HEK293 (cell line): ENCODE results near the gene CRYAB.

Source experiments
- CTCF ChIA-PET: fragments of 350-600 bp; formaldehyde crosslinking; extraction: SDS; loops from one replicate; lab custom pipeline; 2021; ENCODE audit warnings: antibody characterized with exemption; lab: Yijun Ruan, JAX
- POLR2A ChIA-PET: fragments of 300-600 bp; formaldehyde crosslinking; extraction: SDS; loops from one replicate; lab custom pipeline; 2020; ENCODE audit warnings: antibody characterized with exemption, inconsistent platforms; lab: Yijun Ruan, JAX
- H3K27ac ChIP-seq: fragments of 200-500 bp; sonication (Bioruptor generic); 2 replicates; pipeline ENCODE4 v1.5.1; 2014; ENCODE audit warnings: low read depth, low read length, control low read depth, inconsistent platforms; ENCODE audit errors: extremely low read depth
- H3K36me3 ChIP-seq, 2 experiments: fragments of 200-500 bp in 1 of 2; sonication (Bioruptor generic) in 1 of 2; 1 replicate in 1 of 2; 2 replicates in 1 of 2; pipeline ENCODE4 v1.5.1; 2014 to 2017; ENCODE audit warnings: inconsistent platforms in 2 of 2, low read length in 2 of 2; ENCODE audit not compliant: control insufficient read depth in 2 of 2, insufficient read depth in 1 of 2
- H3K4me1 ChIP-seq: fragments of 200-500 bp; sonication (Bioruptor generic); 2 replicates; pipeline ENCODE4 v1.5.1; 2014; ENCODE audit warnings: mild to moderate bottlenecking, low read length, inconsistent platforms; ENCODE audit not compliant: control insufficient read depth, insufficient read depth
- H3K4me3 ChIP-seq: 2 replicates; pipeline ENCODE4 v1.5.1; 2011; ENCODE audit warnings: low read depth, mild to moderate bottlenecking, control low read depth, low read length, moderate library complexity
- H3K9me3 ChIP-seq: fragments of 200-500 bp; sonication (Bioruptor generic); 2 replicates; pipeline ENCODE4 v1.5.1; 2014; ENCODE audit warnings: low read depth, low read length, inconsistent platforms; ENCODE audit not compliant: control insufficient read depth, insufficient read depth
- EGR2 ChIP-seq: fragments of 450-650 bp; formaldehyde crosslinking; IDR thresholded peaks from 2 replicates; pipeline ENCODE4 v1.5.1; 2016; ENCODE audit warnings: low read depth, missing biosample characterization, missing genetic modification characterization
- HOXA7 ChIP-seq: sonication (generic); formaldehyde crosslinking; IDR thresholded peaks from 2 replicates; pipeline ENCODE4 v1.8.1; 2022; ENCODE audit warnings: missing genetic modification reagents, borderline replicate concordance
- HOXD13 ChIP-seq: sonication (generic); formaldehyde crosslinking; IDR thresholded peaks from 2 replicates; pipeline ENCODE4 v1.8.0; 2022; ENCODE audit warnings: missing genetic modification reagents, borderline replicate concordance
- OSR2 ChIP-seq: fragments of 450-650 bp; formaldehyde crosslinking; IDR thresholded peaks from 2 replicates; pipeline ENCODE4 v1.5.1; 2016; ENCODE audit warnings: missing biosample characterization, missing genetic modification characterization
- SETDB1 ChIP-seq: IDR thresholded peaks from one replicate; pipeline ENCODE4 v1.6.1; 2017; ENCODE audit warnings: mild to moderate bottlenecking, low read length, moderate library complexity, mixed read lengths; ENCODE audit not compliant: insufficient read length
- ZFP37 ChIP-seq: fragments of 450-650 bp; formaldehyde crosslinking; IDR thresholded peaks from 2 replicates; pipeline ENCODE4 v1.5.1; 2016; ENCODE audit warnings: missing biosample characterization, missing genetic modification characterization
- ZNF114 ChIP-seq: fragments of 450-650 bp; formaldehyde crosslinking; IDR thresholded peaks from 2 replicates; pipeline ENCODE4 v1.5.0; 2017; ENCODE audit warnings: missing biosample characterization, missing genetic modification characterization
- ZNF16 ChIP-seq: fragments of 450-650 bp; formaldehyde crosslinking; IDR thresholded peaks from 2 replicates; pipeline ENCODE4 v1.5.1; 2016; ENCODE audit warnings: low read depth, missing biosample characterization, missing genetic modification characterization
- ZNF521 ChIP-seq: fragments of 450-650 bp; formaldehyde crosslinking; IDR thresholded peaks from 2 replicates; pipeline ENCODE4 v1.5.1; 2017; ENCODE audit warnings: missing biosample characterization, mild to moderate bottlenecking, missing genetic modification characterization
- ZNF544 ChIP-seq: fragments of 450-650 bp; formaldehyde crosslinking; IDR thresholded peaks from 2 replicates; pipeline ENCODE4 v1.5.0; 2017; ENCODE audit warnings: missing biosample characterization, missing genetic modification characterization
- ZNF549 ChIP-seq: fragments of 450-650 bp; IDR thresholded peaks from 2 replicates; pipeline ENCODE4 v1.5.1; 2018; ENCODE audit warnings: missing biosample characterization, missing genetic modification characterization, mild to moderate bottlenecking, inconsistent platforms, moderate library complexity
- ZNF624 ChIP-seq: fragments of 450-650 bp; formaldehyde crosslinking; IDR thresholded peaks from 2 replicates; pipeline ENCODE4 v1.5.1; 2017; ENCODE audit warnings: missing biosample characterization, missing genetic modification characterization
- ZNF660 ChIP-seq: fragments of 450-650 bp; IDR thresholded peaks from 2 replicates; pipeline ENCODE4 v1.5.1; 2018; ENCODE audit warnings: missing biosample characterization, mild to moderate bottlenecking, missing genetic modification characterization
- ZNF664 ChIP-seq: fragments of 450-650 bp; formaldehyde crosslinking; IDR thresholded peaks from 2 replicates; pipeline ENCODE4 v1.5.1; 2016; ENCODE audit warnings: missing biosample characterization, missing genetic modification characterization
- ZNF701 ChIP-seq: fragments of 450-650 bp; formaldehyde crosslinking; IDR thresholded peaks from 2 replicates; pipeline ENCODE4 v1.5.1; 2016; ENCODE audit warnings: missing biosample characterization, missing genetic modification characterization
- ZNF747 ChIP-seq: fragments of 450-650 bp; formaldehyde crosslinking; IDR thresholded peaks from 2 replicates; pipeline ENCODE4 v1.5.1; 2016; ENCODE audit warnings: missing biosample characterization, missing genetic modification characterization
- TF ChIP-seq, protein P1 (sequence below): fragments of 450-650 bp; formaldehyde crosslinking; IDR thresholded peaks from 2 replicates; pipeline ENCODE4 v1.5.1; 2017; ENCODE audit warnings: missing biosample characterization, missing genetic modification characterization
- TF ChIP-seq, protein P2 (sequence below): fragments of 450-650 bp; formaldehyde crosslinking; IDR thresholded peaks from 2 replicates; pipeline ENCODE4 v1.5.1; 2017; ENCODE audit warnings: missing biosample characterization, missing genetic modification characterization
- TF ChIP-seq, protein P3 (sequence below): fragments of 450-650 bp; formaldehyde crosslinking; IDR thresholded peaks from 2 replicates; pipeline ENCODE4 v1.5.1; 2016; ENCODE audit warnings: missing biosample characterization, missing genetic modification characterization
- TF ChIP-seq, protein P4 (sequence below): IDR thresholded peaks from 2 replicates; pipeline ENCODE4 v1.6.1; 2011; ENCODE audit warnings: mild to moderate bottlenecking, low read depth, low read length, borderline replicate concordance

The CRYAB gene

DNA sequence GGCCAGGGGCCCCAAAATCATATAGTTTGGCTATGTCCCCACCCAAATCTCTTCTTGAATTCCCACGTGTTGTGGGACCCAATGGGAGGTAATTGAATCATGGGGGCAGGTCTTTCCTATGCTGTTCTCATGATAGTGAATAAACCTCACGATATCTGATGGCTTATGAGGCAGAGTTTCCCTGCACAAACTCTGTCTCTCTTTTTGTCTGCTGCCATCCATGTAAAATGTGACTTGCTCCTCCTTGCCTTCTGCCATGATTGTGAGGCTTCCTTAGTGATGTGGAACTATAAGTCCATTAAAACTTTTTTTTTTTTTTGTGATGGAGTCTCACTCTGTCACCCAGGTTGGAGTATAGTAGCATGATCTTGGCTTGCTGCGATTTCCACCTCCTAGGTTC lies 40.0 kb upstream of the CRYAB start:
- ChIA-PET CTCF (no interaction called here), POLR2A (interaction anchor here (1.0 kb wide), 1 partner anchor 14 kb away, joined by 3 read pairs; the partner anchor contains the start of gene DIXDC1)
- TF ChIP-seq, protein P1, sequence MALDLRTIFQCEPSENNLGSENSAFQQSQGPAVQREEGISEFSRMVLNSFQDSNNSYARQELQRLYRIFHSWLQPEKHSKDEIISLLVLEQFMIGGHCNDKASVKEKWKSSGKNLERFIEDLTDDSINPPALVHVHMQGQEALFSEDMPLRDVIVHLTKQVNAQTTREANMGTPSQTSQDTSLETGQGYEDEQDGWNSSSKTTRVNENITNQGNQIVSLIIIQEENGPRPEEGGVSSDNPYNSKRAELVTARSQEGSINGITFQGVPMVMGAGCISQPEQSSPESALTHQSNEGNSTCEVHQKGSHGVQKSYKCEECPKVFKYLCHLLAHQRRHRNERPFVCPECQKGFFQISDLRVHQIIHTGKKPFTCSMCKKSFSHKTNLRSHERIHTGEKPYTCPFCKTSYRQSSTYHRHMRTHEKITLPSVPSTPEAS = no peak
- TF ChIP-seq SETDB1 (peak; percentile 65), ZNF624 (no peak)
- no peaks in the 10 kb centered on the region for H3K4me1 ChIP-seq
- H3K36me3 ChIP-seq = no peaks in the 10 kb centered on the region
- no peak overlapping the region for H3K4me3 ChIP-seq
- H3K27ac ChIP-seq = no peak overlapping the region
- no peaks in the 10 kb centered on the region for H3K9me3 ChIP-seq

DNA sequence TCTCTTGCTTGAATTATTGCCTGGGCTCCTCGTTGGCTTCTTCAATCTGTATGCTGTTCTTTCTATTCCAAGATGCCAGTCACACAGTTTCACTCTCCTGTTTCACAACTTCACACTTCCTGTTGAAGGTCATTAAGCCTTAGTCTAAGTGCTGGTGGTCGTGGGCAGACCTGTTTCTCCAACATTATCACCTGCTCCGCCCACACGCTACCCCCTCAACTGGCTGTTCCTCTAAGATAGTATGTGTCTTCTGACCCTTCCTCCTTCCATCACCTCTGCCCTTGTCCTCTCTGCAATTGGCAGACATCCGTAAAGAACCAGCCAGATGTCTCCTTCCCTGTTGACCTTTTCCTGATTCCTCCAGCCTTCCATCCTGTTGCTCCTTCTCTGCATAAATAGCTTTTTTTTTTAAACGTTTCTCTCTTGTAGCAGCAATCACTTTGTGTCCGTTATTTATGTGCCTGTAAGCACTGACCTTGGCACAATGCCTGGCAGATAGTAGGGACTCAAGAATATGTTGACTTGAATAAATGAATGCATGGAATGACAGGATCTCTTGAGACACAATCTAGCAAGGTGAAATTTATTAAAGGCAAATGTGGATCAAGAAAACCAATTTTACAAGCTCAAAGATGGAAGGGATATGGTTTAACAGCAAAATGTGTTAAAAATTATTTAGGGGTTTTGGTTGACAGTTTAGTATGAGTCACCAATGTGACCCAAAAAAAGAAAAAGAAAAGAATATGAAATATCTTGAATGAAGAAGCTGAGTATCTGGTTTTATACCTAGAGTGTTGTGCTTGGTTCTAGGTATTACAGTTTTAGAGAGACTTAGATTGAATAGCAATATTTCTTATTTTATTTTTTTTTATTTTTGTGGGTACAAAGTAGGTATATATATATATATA lies 38.2 kb upstream of the CRYAB start:
- ChIA-PET POLR2A (no interaction called here), CTCF (interaction anchor here (0.6 to 0.8 kb wide), 4 partner anchors 18 to 170 kb away, joined by 3 to 6 read pairs (median 4); no protein-coding TSS in a partner anchor)
- TF ChIP-seq, protein P2, sequence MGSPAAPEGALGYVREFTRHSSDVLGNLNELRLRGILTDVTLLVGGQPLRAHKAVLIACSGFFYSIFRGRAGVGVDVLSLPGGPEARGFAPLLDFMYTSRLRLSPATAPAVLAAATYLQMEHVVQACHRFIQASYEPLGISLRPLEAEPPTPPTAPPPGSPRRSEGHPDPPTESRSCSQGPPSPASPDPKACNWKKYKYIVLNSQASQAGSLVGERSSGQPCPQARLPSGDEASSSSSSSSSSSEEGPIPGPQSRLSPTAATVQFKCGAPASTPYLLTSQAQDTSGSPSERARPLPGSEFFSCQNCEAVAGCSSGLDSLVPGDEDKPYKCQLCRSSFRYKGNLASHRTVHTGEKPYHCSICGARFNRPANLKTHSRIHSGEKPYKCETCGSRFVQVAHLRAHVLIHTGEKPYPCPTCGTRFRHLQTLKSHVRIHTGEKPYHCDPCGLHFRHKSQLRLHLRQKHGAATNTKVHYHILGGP = no peak
- no peak for TF ChIP-seq OSR2
- TF ChIP-seq ZFP37 = no peak
- Histone ChIP-seq H3K27ac (no peak overlapping the region), H3K4me3 (no peak overlapping the region), H3K36me3 (no peaks in the 10 kb centered on the region), H3K9me3 (no peaks in the 10 kb centered on the region), H3K4me1 (no peaks in the 10 kb centered on the region)

DNA sequence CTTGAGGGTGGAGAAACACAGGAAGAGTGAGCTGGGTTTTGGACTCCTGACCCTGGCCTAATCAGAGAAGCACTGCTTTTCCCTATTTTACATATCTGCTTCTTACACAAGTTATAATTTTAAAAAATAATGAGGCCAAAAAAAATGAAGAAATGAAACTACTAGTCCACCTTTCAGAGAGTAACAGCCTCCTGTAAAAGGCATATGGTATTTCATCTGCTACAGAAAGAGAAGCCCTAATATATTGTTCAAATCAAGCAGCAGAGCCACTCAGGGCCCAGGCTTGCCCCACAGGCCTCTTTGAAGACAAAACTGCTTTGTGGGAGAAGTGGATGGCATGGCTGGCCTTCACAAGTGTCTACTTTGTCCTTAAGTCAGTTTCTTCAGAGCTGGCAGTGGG lies 35.6 kb upstream of the CRYAB start:
- no peak overlapping the region for H3K27ac ChIP-seq
- POLR2A ChIA-PET = no interaction called here
- CTCF ChIA-PET = no interaction called here
- H3K36me3 ChIP-seq = no peaks in the 10 kb centered on the region
- no peaks in the 10 kb centered on the region for H3K4me1 ChIP-seq
- no peaks in the 10 kb centered on the region for H3K9me3 ChIP-seq
- no peak overlapping the region for H3K4me3 ChIP-seq
- TF ChIP-seq ZNF664 (tag by site-specific recombination) = no peak
- TF ChIP-seq HOXD13 (CRISPR knock-in tag) = no peak
- no peak for TF ChIP-seq EGR2 (tag by site-specific recombination)
- TF ChIP-seq, protein P3, sequence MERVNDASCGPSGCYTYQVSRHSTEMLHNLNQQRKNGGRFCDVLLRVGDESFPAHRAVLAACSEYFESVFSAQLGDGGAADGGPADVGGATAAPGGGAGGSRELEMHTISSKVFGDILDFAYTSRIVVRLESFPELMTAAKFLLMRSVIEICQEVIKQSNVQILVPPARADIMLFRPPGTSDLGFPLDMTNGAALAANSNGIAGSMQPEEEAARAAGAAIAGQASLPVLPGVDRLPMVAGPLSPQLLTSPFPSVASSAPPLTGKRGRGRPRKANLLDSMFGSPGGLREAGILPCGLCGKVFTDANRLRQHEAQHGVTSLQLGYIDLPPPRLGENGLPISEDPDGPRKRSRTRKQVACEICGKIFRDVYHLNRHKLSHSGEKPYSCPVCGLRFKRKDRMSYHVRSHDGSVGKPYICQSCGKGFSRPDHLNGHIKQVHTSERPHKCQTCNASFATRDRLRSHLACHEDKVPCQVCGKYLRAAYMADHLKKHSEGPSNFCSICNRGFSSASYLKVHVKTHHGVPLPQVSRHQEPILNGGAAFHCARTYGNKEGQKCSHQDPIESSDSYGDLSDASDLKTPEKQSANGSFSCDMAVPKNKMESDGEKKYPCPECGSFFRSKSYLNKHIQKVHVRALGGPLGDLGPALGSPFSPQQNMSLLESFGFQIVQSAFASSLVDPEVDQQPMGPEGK = no peak
- TF ChIP-seq ZNF544 (tag by site-specific recombination) = no peak
- TF ChIP-seq ZNF747 (tag by site-specific recombination) = no peak
- no peak for TF ChIP-seq ZNF521
- TF ChIP-seq ZNF701 (tag by site-specific recombination) = no peak
- no peak for TF ChIP-seq ZNF16 (tag by site-specific recombination)
- TF ChIP-seq ZNF660 (tag by site-specific recombination) = no peak
- no peak for TF ChIP-seq ZNF549 (tag by site-specific recombination)
- no peak for TF ChIP-seq HOXA7 (CRISPR knock-in tag)
- TF ChIP-seq ZNF114 (tag by site-specific recombination) = no peak
- TF ChIP-seq, protein P4, sequence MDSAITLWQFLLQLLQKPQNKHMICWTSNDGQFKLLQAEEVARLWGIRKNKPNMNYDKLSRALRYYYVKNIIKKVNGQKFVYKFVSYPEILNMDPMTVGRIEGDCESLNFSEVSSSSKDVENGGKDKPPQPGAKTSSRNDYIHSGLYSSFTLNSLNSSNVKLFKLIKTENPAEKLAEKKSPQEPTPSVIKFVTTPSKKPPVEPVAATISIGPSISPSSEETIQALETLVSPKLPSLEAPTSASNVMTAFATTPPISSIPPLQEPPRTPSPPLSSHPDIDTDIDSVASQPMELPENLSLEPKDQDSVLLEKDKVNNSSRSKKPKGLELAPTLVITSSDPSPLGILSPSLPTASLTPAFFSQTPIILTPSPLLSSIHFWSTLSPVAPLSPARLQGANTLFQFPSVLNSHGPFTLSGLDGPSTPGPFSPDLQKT = no peak
- TF ChIP-seq, all 188 proteins: peak for 0
